ENCODE data around the gene RBFOX2. TPM values are rescaled to one million over a fixed set of nuclear protein-coding genes. Genes with fewer than 3 reads are reported as not detected.

RBFOX2 gene
- total RNA-seq, 1 experiment from 2014 or later, result 81.1 TPM

- POLR2A ChIA-PET, result no interaction called here
- no peaks in the 10 kb centered on the region; the same call in 1 of the 2 replicates for H3K4me1 ChIP-seq (ENCODE audit: control insufficient read depth, insufficient read depth, low read length)
- no peak for TF ChIP-seq POLR2AphosphoS5 (IDR thresholded peaks at IDR 0.05; ENCODE audit: low read depth, low read length)
- no peak for TF ChIP-seq TCF7L2 (IDR thresholded peaks at IDR 0.05; ENCODE audit: low read depth, low read length)
- TF ChIP-seq SIN3A (IDR thresholded peaks at IDR 0.05; ENCODE audit: borderline replicate concordance, insufficient read depth, low read depth, low read length), result no peak
- TF ChIP-seq REST (IDR thresholded peaks at IDR 0.05; ENCODE audit: insufficient read depth in 1 of 2, low read depth in 2 of 2, low read length in 1 of 2), result no peak
- no peak for TF ChIP-seq CTCF (IDR thresholded peaks at IDR 0.05)
- intact Hi-C loops (cut with micrococcal nuclease; ENCODE audit: unreplicated experiment) (no loop called here), in situ Hi-C loops (cut with HindIII; ENCODE audit: low pct_unique_long_range_greater_than_20kb, low sequenced_read_pairs) (no loop called here)
- BruUV-seq (replicated peaks), result no TSS peak
- CTCF ChIA-PET, result no interaction called here
- ATAC-seq (no peak), DNase-seq (ENCODE audit: low read depth, low spot score) (no peak)
- no peaks in the 10 kb centered on the region for H3K27me3 ChIP-seq (ENCODE audit: control insufficient read depth, insufficient read depth, low read length)
- H3K27ac ChIP-seq (ENCODE audit: low read length), result no peak overlapping the region
- no peaks in the 10 kb centered on the region for H3K9me3 ChIP-seq (ENCODE audit: control insufficient read depth, insufficient read depth, low read depth, low read length)
- H3K4me3 ChIP-seq (ENCODE audit: low read depth in 2 of 2, low read length in 2 of 2), result no peak overlapping the region
- no peaks in the 10 kb centered on the region for H3K36me3 ChIP-seq (ENCODE audit: control insufficient read depth, insufficient read depth, low read length)
Measured at GRCh38 chr22:35860087-35860733, 168.4 kb downstream of the RBFOX2 start.

GRCh38 chr22:35854334-35854733, 174.3 kb downstream of the RBFOX2 start:
- no peaks in the 10 kb centered on the region for H3K36me3 ChIP-seq (ENCODE audit: control insufficient read depth, insufficient read depth, low read length)
- TF ChIP-seq SIN3A (IDR thresholded peaks at IDR 0.05; ENCODE audit: borderline replicate concordance, insufficient read depth, low read depth, low read length) (no peak), CTCF (IDR thresholded peaks at IDR 0.05) (no peak), REST (IDR thresholded peaks at IDR 0.05; ENCODE audit: insufficient read depth in 1 of 2, low read depth in 2 of 2, low read length in 1 of 2) (no peak), POLR2AphosphoS5 (IDR thresholded peaks at IDR 0.05; ENCODE audit: low read depth, low read length) (no peak), TCF7L2 (IDR thresholded peaks at IDR 0.05; ENCODE audit: low read depth, low read length) (no peak)
- no peak for DNase-seq (ENCODE audit: low read depth, low spot score)
- no peaks in the 10 kb centered on the region for H3K27me3 ChIP-seq (ENCODE audit: control insufficient read depth, insufficient read depth, low read length)
- BruUV-seq (replicated peaks), result no TSS peak
- in situ Hi-C loops (cut with HindIII; ENCODE audit: low pct_unique_long_range_greater_than_20kb, low sequenced_read_pairs) (no loop called here), intact Hi-C loops (cut with micrococcal nuclease; ENCODE audit: unreplicated experiment) (no loop called here)
- no peak for ATAC-seq
- H3K27ac ChIP-seq (ENCODE audit: low read length), result no peak overlapping the region
- ChIA-PET CTCF (no interaction called here), POLR2A (no interaction called here)
- H3K4me3 ChIP-seq (ENCODE audit: low read depth in 2 of 2, low read length in 2 of 2), result no peak overlapping the region
- H3K4me1 ChIP-seq (ENCODE audit: control insufficient read depth, insufficient read depth, low read length), result no peaks in the 10 kb centered on the region
- H3K9me3 ChIP-seq (ENCODE audit: control insufficient read depth, insufficient read depth, low read depth, low read length), result no peaks in the 10 kb centered on the region

Data from Panc1 (cell line).